Measurements from ENCODE around the gene POMT2.

POMT2 gene

DNA sequence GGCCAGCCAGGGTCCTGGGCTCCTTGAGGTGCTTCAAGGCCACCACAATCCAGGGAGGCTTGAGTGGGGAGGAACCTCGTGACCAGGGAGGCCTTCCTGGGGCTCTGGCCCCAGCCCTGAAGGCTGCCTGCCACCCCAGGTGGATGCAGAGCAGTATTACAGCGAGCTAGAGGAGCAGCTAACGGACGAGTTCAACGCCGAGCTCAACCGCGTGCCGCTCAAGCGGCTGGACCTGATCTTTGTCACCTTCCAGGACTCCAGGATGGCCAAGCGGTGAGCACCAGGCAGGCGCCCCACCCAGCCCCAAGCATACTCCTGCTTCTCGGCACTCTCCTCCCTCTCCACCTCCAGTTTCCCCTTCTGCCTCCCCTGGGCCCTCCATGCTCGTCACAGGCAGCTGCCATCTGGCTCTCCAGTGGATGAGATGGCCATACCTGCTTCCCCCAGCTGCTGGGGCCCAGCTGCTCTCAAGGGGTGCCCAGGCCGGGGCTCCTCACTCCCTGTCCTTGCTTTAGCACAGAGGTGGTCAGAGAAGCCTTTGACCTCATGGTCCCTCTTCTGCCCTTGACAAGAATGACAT lies 80.3 kb downstream of the POMT2 start:
- TF ChIP-seq POLR2A (IDR thresholded peaks at IDR 0.05; ENCODE audit: low read length) (no peak), GATA1 (IDR thresholded peaks at IDR 0.05; ENCODE audit: low read depth, low read length) (no peak)
- DNase-seq = no peak

DNA sequence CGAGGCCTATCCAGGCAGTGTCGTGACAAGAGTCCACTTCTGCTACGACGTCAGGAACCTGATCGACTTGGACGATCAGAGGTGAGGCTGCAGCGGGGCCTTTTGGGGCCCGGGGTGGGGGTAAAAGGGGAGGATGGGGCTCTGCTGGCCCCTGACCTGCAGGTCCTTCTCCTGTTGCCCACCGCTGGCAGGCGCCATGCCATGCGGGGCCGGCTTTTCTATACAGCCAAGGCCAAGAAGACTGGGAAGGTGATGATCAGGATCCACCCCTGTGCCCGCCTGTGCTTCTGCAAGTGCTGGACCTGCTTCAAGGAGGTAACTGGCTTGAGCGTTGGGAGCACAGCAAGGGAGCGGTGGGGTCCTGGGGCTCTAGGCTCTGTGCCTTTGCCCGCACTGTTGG lies 81.3 kb downstream of the POMT2 start:
- DNase-seq = no peak
- TF ChIP-seq GATA1 (IDR thresholded peaks at IDR 0.05; ENCODE audit: low read depth, low read length) (no peak), POLR2A (IDR thresholded peaks at IDR 0.05; ENCODE audit: low read length) (no peak)

DNA sequence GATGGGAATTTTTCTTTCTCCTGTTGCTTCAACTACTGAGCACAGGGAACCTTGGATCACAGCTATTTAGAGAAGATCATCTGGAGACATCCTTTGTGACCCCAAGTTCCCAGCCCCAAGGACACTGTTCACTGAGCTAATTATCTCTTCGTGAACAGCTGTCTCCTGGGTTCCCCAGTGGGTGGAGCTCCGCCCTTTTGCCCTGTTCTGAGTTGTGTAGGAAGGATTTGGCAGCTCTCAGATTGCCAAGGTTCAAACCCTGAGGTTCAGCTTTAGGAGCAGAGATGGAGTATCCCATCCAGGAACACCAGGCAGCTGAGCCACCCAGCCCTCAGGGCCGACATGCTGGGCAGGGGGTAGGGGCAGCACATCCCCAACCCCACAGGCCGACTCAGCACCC lies 81.7 kb downstream of the POMT2 start:
- DNase-seq = no peak
- TF ChIP-seq GATA1 (IDR thresholded peaks at IDR 0.05; ENCODE audit: low read depth, low read length) (no peak), POLR2A (IDR thresholded peaks at IDR 0.05; ENCODE audit: low read length) (no peak)

DNA sequence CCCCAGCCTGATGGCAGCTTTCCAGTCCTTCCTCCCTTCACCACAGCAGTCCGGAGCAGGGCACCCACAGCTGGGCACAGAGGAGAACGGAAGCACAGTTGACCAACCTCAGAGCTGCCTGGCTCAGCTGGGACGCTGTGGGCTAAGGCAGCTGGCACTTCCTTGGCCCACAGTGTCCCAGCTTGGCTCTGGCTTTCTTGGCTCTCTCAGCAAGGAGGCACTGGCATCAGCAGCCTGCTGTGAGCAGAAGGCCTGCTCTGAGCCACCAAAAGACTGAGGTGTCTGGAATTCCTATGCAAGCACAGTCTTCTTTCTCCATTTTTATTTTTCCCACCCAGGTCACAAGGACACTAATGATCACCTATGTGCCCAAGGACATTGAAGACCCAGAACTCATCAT lies 82.3 kb downstream of the POMT2 start:
- DNase-seq = no peak
- TF ChIP-seq POLR2A (IDR thresholded peaks at IDR 0.05; ENCODE audit: low read length) (no peak), GATA1 (IDR thresholded peaks at IDR 0.05; ENCODE audit: low read depth, low read length) (no peak)

DNA sequence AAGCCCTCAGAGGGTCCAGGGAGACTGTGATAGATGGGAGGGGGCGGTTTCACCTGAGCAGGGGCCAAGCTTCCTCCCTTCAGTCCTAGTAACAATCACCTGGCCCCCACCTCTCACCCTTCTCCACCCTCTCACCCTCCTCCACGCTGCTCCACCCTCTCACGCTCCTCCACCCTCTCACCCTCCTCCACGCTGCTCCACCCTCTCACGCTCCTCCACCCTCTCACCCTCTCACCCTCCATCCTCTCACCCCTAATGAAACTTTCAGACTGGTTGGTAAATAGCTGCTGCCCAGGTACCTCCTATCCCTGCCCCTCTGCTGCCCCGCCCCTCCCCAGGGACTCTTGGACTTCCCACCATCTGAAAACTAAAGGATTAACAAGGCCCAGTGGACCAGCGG lies 83.9 kb downstream of the POMT2 start:
- no peak for DNase-seq
- no peak for TF ChIP-seq GATA1 (IDR thresholded peaks at IDR 0.05; ENCODE audit: low read depth, low read length)
- TF ChIP-seq POLR2A (IDR thresholded peaks at IDR 0.05; ENCODE audit: low read length) = no peak

DNA sequence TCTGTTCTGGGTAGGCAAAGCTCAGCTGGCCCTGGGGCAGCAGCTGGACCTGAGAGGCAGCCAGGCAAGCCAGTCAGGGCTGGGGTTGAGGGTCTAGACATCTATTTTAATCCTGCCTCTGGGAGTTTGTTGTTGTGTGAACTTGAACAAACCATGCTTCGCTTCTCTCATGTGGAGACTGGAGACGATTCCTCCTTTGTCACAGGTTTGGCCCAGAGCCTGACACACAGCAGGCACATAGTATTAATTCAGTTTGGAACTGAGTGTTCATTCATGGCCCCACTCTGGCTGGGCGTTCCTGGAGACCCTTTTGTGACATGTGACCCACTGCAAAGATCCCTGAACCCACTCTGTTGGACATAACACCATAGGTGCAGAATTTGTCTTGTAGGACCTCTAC lies 89.0 kb downstream of the POMT2 start:
- TF ChIP-seq GATA1 (IDR thresholded peaks at IDR 0.05; ENCODE audit: low read depth, low read length) = no peak
- no peak for TF ChIP-seq POLR2A (IDR thresholded peaks at IDR 0.05; ENCODE audit: low read length)
- DNase-seq = no peak

DNA sequence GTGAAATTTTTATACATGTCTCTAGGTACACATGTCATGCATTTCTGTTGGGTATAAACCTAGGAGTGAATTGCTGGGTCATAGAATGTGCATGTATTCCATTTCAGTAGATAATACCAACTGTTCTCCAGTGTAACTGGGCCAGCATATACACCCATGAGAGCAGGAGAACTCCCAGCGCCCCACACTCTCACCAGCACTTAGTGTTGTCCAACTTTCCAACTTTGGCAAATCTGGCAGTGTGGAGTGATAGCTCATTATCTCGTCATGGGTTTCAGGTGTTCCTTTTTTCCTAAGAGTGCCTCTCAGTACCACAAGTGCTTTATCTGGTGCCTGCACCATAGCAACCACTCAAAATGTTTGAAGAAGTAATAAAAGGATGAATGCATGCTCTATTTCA lies 89.8 kb downstream of the POMT2 start:
- TF ChIP-seq POLR2A (IDR thresholded peaks at IDR 0.05; ENCODE audit: low read length) (no peak), GATA1 (IDR thresholded peaks at IDR 0.05; ENCODE audit: low read depth, low read length) (no peak)
- DNase-seq = no peak

DNA sequence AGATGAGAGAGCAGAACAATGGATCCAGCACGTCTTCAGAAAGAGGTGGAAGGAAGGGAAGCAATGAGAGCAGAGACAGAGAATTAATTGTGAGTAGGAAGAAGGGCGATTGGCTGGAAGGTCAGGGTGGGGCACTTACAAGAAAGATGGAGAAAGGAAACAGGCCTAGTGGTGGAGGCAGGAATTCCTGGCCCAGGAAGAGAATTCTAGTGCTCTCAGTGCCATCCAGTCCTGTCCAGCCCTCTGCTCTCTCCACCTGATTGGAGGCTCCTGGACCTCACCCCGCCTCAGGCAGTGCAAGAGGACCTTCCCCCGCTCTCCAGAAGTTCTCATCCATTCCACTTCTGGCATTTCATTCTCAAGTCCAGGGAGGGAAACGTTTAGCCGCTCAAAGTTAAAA lies 92.6 kb downstream of the POMT2 start:
- TF ChIP-seq POLR2A (IDR thresholded peaks at IDR 0.05; ENCODE audit: low read length) (no peak), GATA1 (IDR thresholded peaks at IDR 0.05; ENCODE audit: low read depth, low read length) (no peak)
- no peak for DNase-seq

DNA sequence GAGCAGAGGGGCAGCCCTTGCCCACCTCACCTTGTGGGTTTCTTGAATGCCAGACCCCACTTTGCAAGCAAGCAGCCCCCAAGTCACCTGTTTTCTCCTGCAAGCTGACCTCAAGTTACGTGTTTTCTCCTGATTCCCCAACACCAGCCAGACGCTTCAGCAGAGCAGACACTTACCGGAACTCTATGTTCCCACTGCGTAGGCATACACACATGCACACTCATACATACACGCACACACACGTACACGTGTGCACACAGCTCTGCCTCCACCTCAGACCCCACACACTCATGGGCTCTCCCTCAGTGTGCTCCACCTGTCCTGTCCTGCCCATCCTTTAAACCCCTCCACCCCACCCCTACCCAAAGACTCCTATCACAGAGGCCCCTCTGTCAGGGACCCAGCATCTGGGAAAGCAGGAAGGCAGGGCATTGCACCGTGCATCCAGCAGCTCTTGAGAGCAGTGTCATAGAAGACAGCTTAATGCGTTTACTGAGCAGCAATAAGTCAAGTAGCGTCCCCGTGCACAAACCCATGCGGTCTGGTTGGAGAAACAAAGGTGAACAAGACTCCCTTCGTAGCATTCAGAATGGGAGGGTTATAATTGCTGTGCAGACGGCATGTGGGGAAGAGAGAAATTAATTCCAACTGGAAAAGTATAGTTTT lies 94.7 kb downstream of the POMT2 start:
- no peak for DNase-seq
- TF ChIP-seq POLR2A (IDR thresholded peaks at IDR 0.05; ENCODE audit: low read length) (no peak), GATA1 (IDR thresholded peaks at IDR 0.05; ENCODE audit: low read depth, low read length) (no peak)

DNA sequence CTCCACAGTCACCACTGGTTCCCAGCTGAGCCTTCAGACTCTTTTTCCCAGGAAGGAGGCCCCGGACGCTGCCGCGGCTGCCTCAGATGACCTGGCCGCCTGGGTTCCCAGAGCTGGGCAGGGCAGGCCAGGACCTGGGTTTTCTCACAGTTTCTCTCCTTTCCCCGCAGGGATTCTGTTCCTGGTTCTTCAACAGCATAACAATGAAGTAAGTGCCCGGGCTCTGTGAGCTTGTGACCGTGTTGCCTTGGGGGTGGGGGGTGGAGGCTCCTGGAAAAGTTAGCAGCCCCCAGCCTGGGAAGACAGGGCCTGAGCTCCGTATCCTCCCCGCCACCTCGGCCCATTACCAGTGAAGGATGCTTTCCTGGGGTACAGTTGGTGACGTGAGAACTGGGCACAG lies 95.4 kb downstream of the POMT2 start:
- TF ChIP-seq POLR2A (IDR thresholded peaks at IDR 0.05; ENCODE audit: low read length) = no peak
- no peak for TF ChIP-seq GATA1 (IDR thresholded peaks at IDR 0.05; ENCODE audit: low read depth, low read length)

More for the DNA sequence above, 95.4 kb downstream of the POMT2 start:
- no peak for DNase-seq

Measured in erythroblast (primary cell).